Midbrain (tissue), 1 donor: ENCODE results near the gene GMFB.

Source experiments
- DNase-seq: peaks from one replicate; lab custom pipeline; 2025; lab: John Stamatoyannopoulos, UW

Gene GMFB

GRCh38 chr14:54490445-54491175, 1.8 kb upstream of the GMFB start:
- no peak for DNase-seq

- DNase-seq: no peak
Observed at GRCh38 chr14:54489731-54490444, 1.1 kb upstream of the GMFB start.

- DNase-seq: no peak
Observed at GRCh38 chr14:54489318-54489683, 521 bp upstream of the GMFB start.

GRCh38 chr14:54488318-54488645, 498 bp downstream of the GMFB start:
- no peak for DNase-seq

GRCh38 chr14:54487771-54488170, 1.0 kb downstream of the GMFB start:
- no peak for DNase-seq

- no peak for DNase-seq
Observed at GRCh38 chr14:54486685-54487084, 2.1 kb downstream of the GMFB start.

- no peak for DNase-seq
Observed at GRCh38 chr14:54483846-54484245, 4.9 kb downstream of the GMFB start.

GRCh38 chr14:54483073-54483745, 5.6 kb downstream of the GMFB start:
- no peak for DNase-seq

- DNase-seq: no peak
Observed at GRCh38 chr14:54481695-54482094, 7.1 kb downstream of the GMFB start.

GRCh38 chr14:54480830-54481562, 7.8 kb downstream of the GMFB start:
- DNase-seq: no peak

GRCh38 chr14:54478636-54479215, 10.1 kb downstream of the GMFB start:
- no peak for DNase-seq

GRCh38 chr14:54475911-54476310, 12.9 kb downstream of the GMFB start:
- no peak for DNase-seq

GRCh38 chr14:54475187-54475899, 13.4 kb downstream of the GMFB start:
- no peak for DNase-seq

GRCh38 chr14:54474232-54474793, 14.5 kb downstream of the GMFB start:
- no peak for DNase-seq

- no peak for DNase-seq
Observed at GRCh38 chr14:54472315-54472714, 16.5 kb downstream of the GMFB start.

GRCh38 chr14:54471641-54472040, 17.1 kb downstream of the GMFB start:
- no peak for DNase-seq

GRCh38 chr14:54470701-54471100, 18.1 kb downstream of the GMFB start:
- DNase-seq: no peak

GRCh38 chr14:54467280-54467679, 21.5 kb downstream of the GMFB start:
- DNase-seq: no peak

GRCh38 chr14:54465654-54466053, 23.1 kb downstream of the GMFB start:
- no peak for DNase-seq

- no peak for DNase-seq
Observed at GRCh38 chr14:54462048-54462447, 26.7 kb downstream of the GMFB start.

- DNase-seq: no peak
Observed at GRCh38 chr14:54459106-54459505, 29.7 kb downstream of the GMFB start.
